ENCODE measurements around the gene POU5F1. TPM values are rescaled to one million over a fixed set of nuclear protein-coding genes. Genes with fewer than 3 reads are reported as not detected.

The POU5F1 gene
- total RNA-seq, 1 donor from 2014 or later, result 48.8 TPM

DNA sequence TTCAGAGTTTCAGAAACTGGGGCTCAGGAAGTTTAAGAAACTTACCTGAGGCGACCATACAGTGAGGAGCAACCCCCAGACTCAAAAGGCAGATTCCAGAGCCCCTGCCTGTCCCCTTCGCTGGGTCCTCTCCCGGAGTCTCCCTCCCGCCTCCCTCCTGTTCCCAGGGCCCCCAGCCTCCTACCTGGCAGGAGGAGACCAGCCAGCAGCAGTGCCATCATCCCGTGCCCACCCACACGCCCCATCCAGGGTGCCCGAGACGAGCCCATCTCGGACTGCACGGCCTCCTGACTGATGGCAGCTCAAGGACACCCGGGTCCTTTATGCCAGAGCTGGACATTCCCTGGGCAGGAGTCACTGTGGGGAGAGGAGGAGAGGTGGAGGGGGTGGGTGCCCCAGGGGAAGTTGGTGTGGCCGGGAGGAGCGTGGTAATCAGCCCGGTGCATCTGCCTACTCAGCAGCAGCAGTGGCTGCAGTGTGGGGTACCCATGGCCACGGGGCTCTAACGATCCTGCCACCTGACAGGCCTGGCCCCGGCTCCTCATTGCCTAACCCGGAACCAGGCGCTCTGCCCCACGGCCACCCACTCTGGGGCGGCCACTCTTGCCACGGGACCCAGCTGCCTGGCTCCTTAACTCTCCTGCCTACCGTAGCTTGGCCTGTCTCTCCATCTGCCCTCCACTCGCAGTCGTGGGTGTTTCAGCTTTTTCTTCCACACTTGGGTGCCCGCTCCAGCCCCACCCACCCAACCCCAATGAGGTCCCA lies 50.1 kb downstream of the POU5F1 start, which contains the start of gene CDSN:
Gene CDSN (minus strand): TSS at position 296 of the 765 bp plus-strand sequence. CDS start 27 bp downstream, at position 269.
- Mint-ChIP-seq H3K4me3 (ENCODE audit: unreplicated experiment) (no peak within 1 kb of the TSS), H3K27ac (ENCODE audit: unreplicated experiment) (no peak within 1 kb of the TSS), H3K4me1 (ENCODE audit: low read depth, unreplicated experiment) (no peaks in the 10 kb centered on the region), H3K9me3 (ENCODE audit: unreplicated experiment) (peaks cover 2% of the 10 kb centered on the region), H3K27me3 (ENCODE audit: unreplicated experiment) (peaks cover 4% of the 10 kb centered on the region), H3K36me3 (ENCODE audit: unreplicated experiment) (no peaks in the 10 kb centered on the region)
- TF ChIP-seq, protein P1, sequence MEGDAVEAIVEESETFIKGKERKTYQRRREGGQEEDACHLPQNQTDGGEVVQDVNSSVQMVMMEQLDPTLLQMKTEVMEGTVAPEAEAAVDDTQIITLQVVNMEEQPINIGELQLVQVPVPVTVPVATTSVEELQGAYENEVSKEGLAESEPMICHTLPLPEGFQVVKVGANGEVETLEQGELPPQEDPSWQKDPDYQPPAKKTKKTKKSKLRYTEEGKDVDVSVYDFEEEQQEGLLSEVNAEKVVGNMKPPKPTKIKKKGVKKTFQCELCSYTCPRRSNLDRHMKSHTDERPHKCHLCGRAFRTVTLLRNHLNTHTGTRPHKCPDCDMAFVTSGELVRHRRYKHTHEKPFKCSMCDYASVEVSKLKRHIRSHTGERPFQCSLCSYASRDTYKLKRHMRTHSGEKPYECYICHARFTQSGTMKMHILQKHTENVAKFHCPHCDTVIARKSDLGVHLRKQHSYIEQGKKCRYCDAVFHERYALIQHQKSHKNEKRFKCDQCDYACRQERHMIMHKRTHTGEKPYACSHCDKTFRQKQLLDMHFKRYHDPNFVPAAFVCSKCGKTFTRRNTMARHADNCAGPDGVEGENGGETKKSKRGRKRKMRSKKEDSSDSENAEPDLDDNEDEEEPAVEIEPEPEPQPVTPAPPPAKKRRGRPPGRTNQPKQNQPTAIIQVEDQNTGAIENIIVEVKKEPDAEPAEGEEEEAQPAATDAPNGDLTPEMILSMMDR (IDR thresholded peaks at IDR 0.05; ENCODE audit: partially characterized antibody, unreplicated experiment), result no peak
- DNase-seq, result no peak

DNA sequence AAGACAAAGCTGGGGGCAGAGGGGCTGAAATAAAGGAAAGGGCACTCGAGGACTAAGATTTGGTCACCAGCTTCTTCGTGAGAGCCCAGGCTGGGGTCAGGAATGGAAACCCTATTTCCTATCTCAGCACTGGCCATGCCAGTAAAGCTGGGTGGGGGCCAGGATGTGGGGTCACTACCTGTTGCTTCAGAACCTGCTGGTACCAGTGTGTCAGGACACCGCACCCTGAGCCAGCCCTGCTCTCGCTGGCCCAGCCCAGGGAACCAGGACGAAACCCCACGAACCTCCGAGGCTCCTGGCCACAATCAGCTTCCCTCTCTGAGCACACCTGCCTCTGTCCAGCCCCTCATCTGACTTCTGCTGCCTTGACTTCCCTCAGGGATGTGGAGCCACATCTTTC lies 52.3 kb downstream of the POU5F1 start:
- no peak overlapping the region for H3K4me3 Mint-ChIP-seq (ENCODE audit: unreplicated experiment)
- no peaks in the 10 kb centered on the region for H3K4me1 Mint-ChIP-seq (ENCODE audit: low read depth, unreplicated experiment)
- peaks cover 2% of the 10 kb centered on the region for H3K9me3 Mint-ChIP-seq (ENCODE audit: unreplicated experiment)
- TF ChIP-seq, protein P1 (IDR thresholded peaks at IDR 0.05; ENCODE audit: partially characterized antibody, unreplicated experiment), result no peak
- no peaks in the 10 kb centered on the region for H3K36me3 Mint-ChIP-seq (ENCODE audit: unreplicated experiment)
- H3K27ac Mint-ChIP-seq (ENCODE audit: unreplicated experiment), result no peak overlapping the region
- DNase-seq, result no peak
- H3K27me3 Mint-ChIP-seq (ENCODE audit: unreplicated experiment), result peaks cover 6% of the 10 kb centered on the region

DNA sequence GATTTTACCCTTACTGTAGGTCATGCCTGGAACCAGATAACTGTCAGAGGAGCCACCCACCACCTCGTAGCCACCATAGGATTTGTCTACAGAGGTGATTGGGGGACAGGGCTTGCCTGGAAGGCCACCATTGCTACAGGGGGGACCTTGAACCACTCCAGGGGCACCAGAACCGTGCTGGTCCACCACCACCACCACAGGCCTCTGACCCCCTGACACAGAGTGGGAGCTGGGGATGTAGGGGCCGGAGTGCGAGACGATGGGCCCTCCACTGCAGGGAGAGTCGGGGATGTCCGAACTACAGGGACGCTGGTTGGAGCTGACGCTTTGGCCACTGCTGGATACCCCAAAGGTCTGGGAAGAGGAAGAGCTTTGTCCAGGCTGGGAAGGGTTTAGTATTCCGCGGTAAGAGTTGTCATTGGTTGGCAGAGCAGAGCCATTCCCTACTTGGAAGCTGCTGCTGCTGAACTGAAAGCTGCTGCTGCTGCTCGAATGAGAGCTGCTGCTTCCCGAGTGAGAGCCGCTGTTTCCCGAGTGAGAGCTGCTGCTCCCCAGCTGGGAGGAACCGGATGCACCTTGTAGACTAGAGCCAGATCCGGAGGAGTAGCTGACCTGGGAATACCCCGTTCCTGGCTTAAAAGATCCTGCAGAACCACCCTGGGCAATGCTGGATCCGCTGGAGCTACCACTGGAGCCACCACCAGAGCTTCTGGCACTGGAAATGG lies 53.7 kb downstream of the POU5F1 start:
- peaks cover 6% of the 10 kb centered on the region for H3K27me3 Mint-ChIP-seq (ENCODE audit: unreplicated experiment)
- no peak overlapping the region for H3K4me3 Mint-ChIP-seq (ENCODE audit: unreplicated experiment)
- no peaks in the 10 kb centered on the region for H3K36me3 Mint-ChIP-seq (ENCODE audit: unreplicated experiment)
- no peak overlapping the region for H3K27ac Mint-ChIP-seq (ENCODE audit: unreplicated experiment)
- TF ChIP-seq, protein P1 (IDR thresholded peaks at IDR 0.05; ENCODE audit: partially characterized antibody, unreplicated experiment), result no peak
- DNase-seq, result no peak
- peaks cover 2% of the 10 kb centered on the region for H3K9me3 Mint-ChIP-seq (ENCODE audit: unreplicated experiment)
- no peaks in the 10 kb centered on the region for H3K4me1 Mint-ChIP-seq (ENCODE audit: low read depth, unreplicated experiment)

DNA sequence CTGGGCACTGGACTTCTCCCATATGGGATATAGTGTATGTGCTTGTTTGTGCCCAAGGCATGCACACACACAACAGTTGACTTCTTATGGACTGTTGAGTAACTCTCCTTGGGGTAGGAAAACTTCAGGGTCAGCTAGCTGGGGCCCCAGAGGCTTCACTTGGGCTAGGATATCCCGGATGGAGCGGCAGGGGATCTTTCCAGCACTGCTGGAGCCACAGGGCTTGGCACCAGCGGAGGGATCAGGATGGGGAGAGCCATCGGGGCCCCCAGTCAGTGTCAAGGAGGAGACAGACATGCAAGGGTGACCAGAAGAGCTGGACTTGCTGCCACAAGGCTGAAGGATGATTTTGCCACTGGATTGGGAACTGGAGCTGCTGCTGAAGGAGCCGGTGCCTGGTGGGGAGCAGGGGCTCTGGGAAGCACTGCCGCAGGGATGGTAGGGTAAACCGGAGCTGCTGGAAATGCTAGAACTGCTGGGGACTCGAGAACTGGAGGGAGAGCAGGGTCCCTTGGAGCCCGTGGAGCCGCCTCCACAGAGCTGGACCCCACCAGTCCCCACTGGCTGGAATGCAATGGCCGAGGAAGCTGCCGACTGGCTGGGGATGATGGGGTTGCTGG lies 54.4 kb downstream of the POU5F1 start:
- Mint-ChIP-seq H3K4me1 (ENCODE audit: low read depth, unreplicated experiment) (no peaks in the 10 kb centered on the region), H3K36me3 (ENCODE audit: unreplicated experiment) (no peaks in the 10 kb centered on the region), H3K27me3 (ENCODE audit: unreplicated experiment) (peaks cover 6% of the 10 kb centered on the region), H3K27ac (ENCODE audit: unreplicated experiment) (no peak overlapping the region), H3K4me3 (ENCODE audit: unreplicated experiment) (no peak overlapping the region), H3K9me3 (ENCODE audit: unreplicated experiment) (peaks cover 2% of the 10 kb centered on the region)
- no peak for DNase-seq
- TF ChIP-seq, protein P1 (IDR thresholded peaks at IDR 0.05; ENCODE audit: partially characterized antibody, unreplicated experiment), result no peak

All from glutamatergic neuron (in vitro differentiated cells).